Muscle of leg (tissue), 11 donors: ENCODE measurements around the gene TINAG. TPM values are rescaled to one million over a fixed set of nuclear protein-coding genes. Genes with fewer than 3 reads are reported as not detected.
A peak's percentile ranks its signal among the peaks of the same experiment; 100 is the strongest.

Source experiments
- DNase-seq: peaks from one replicate; pipeline ENCODE4 v3.0.0; 2013
- H3K27ac ChIP-seq: one replicate; pipeline ENCODE4 v1.5.1; 2013; ENCODE audit warnings: mild to moderate bottlenecking, low read length, control low read depth
- H3K27me3 ChIP-seq: one replicate; pipeline ENCODE4 v1.6.1; 2013; ENCODE audit warnings: low read length; ENCODE audit not compliant: control insufficient read depth, insufficient read depth
- H3K36me3 ChIP-seq: one replicate; pipeline ENCODE4 v1.6.1; 2013; ENCODE audit warnings: low read length; ENCODE audit not compliant: control insufficient read depth, insufficient read depth
- H3K4me1 ChIP-seq: one replicate; pipeline ENCODE4 v1.6.1; 2013; ENCODE audit warnings: low read length; ENCODE audit not compliant: control insufficient read depth, insufficient read depth
- H3K4me3 ChIP-seq: one replicate; pipeline ENCODE4 v1.5.1; 2013; ENCODE audit warnings: low read length, control low read depth
- H3K9me3 ChIP-seq: replicated peaks from 2 replicates; pipeline ENCODE4 v1.6.1; 2013; ENCODE audit warnings: low read depth, low read length; ENCODE audit not compliant: control insufficient read depth
- WGBS: methylation state at CpG from one replicate; pipeline ENCODE4 v1.1.5; 2013; ENCODE audit warnings: missing lambda C conversion rate; ENCODE audit not compliant: insufficient coverage; 5-methylcytosine and 5-hydroxymethylcytosine counted together
- polyA plus RNA-seq, 8 donors: library from polyadenylated mRNA; unstranded; fragments of 120-200 nt; gene quantifications; one replicate each; pipeline versions ENCODE4 v1.2.1 to v1.2.3, GENCODE V29; 2013; ENCODE audit warnings: inconsistent platforms in 1 of 8, low replicate concordance in 1 of 8; ENCODE audit not compliant: insufficient read length in 8 of 8, insufficient read depth in 1 of 8
- total RNA-seq: library from RNA; stranded (reverse); fragments of 120-200 nt; gene quantifications from one replicate; pipeline ENCODE4 v1.2.4, GENCODE V29; 2013

Gene TINAG
- total and polyA plus RNA-seq, 9 donors: 0.04 to 0.49 (median 0.36) TPM; not detected in 6

- Histone ChIP-seq H3K4me3 (no peak overlapping the region), H3K9me3 (no peaks in the 10 kb centered on the region), H3K36me3 (no peaks in the 10 kb centered on the region), H3K27me3 (no peaks in the 10 kb centered on the region), H3K4me1 (no peaks in the 10 kb centered on the region), H3K27ac (no peak overlapping the region)
- 100% methylated on average over 1 of the region's 3 CpGs for WGBS
- DNase-seq: no peak
Measured at GRCh38 chr6:54284161-54284860, 23.9 kb upstream of the TINAG start.

- no peaks in the 10 kb centered on the region for H3K4me1 ChIP-seq
- DNase-seq: peak; percentile 22
- H3K27me3 ChIP-seq: no peaks in the 10 kb centered on the region
- no peaks in the 10 kb centered on the region for H3K9me3 ChIP-seq
- WGBS: 89% methylated on average over 1 of the region's 3 CpGs
- no peak overlapping the region for H3K27ac ChIP-seq
- no peak overlapping the region for H3K4me3 ChIP-seq
- no peaks in the 10 kb centered on the region for H3K36me3 ChIP-seq
Measured at GRCh38 chr6:54285595-54285994, 22.6 kb upstream of the TINAG start.

GRCh38 chr6:54286141-54286540, 22.1 kb upstream of the TINAG start:
- Histone ChIP-seq H3K27ac (no peak overlapping the region), H3K4me1 (no peaks in the 10 kb centered on the region), H3K36me3 (no peaks in the 10 kb centered on the region), H3K4me3 (no peak overlapping the region), H3K9me3 (no peaks in the 10 kb centered on the region), H3K27me3 (no peaks in the 10 kb centered on the region)
- peak; percentile 18 for DNase-seq

- DNase-seq: peak; percentile 8
- Histone ChIP-seq H3K4me1 (no peaks in the 10 kb centered on the region), H3K27ac (no peak overlapping the region), H3K4me3 (no peak overlapping the region), H3K9me3 (no peaks in the 10 kb centered on the region), H3K27me3 (no peaks in the 10 kb centered on the region), H3K36me3 (no peaks in the 10 kb centered on the region)
- WGBS: 56% methylated on average over 1 of the region's 2 CpGs
Measured at GRCh38 chr6:54288474-54288873, 19.8 kb upstream of the TINAG start.

GRCh38 chr6:54289426-54289825, 18.8 kb upstream of the TINAG start:
- no peaks in the 10 kb centered on the region for H3K36me3 ChIP-seq
- H3K9me3 ChIP-seq: no peaks in the 10 kb centered on the region
- no peak overlapping the region for H3K27ac ChIP-seq
- WGBS: no CpG with 5 or more reads among the region's 4 CpGs
- H3K27me3 ChIP-seq: no peaks in the 10 kb centered on the region
- no peak overlapping the region for H3K4me3 ChIP-seq
- DNase-seq: peak; percentile 80
- H3K4me1 ChIP-seq: no peaks in the 10 kb centered on the region

- H3K27ac ChIP-seq: no peak overlapping the region
- no CpG with 5 or more reads among the region's 2 CpGs for WGBS
Measured at GRCh38 chr6:54291146-54291545, 17.1 kb upstream of the TINAG start.

GRCh38 chr6:54291738-54292137, 16.5 kb upstream of the TINAG start:
- no peaks in the 10 kb centered on the region for H3K9me3 ChIP-seq
- DNase-seq: no peak
- H3K4me1 ChIP-seq: no peaks in the 10 kb centered on the region
- WGBS: no CpG with 5 or more reads among the region's 2 CpGs
- no peak overlapping the region for H3K4me3 ChIP-seq
- H3K27ac ChIP-seq: no peak overlapping the region
- no peaks in the 10 kb centered on the region for H3K36me3 ChIP-seq
- no peaks in the 10 kb centered on the region for H3K27me3 ChIP-seq

More at GRCh38 chr6:54291146-54291545, 17.1 kb upstream of the TINAG start:
- Histone ChIP-seq H3K27me3 (no peaks in the 10 kb centered on the region), H3K9me3 (no peaks in the 10 kb centered on the region), H3K36me3 (no peaks in the 10 kb centered on the region), H3K4me1 (no peaks in the 10 kb centered on the region), H3K4me3 (no peak overlapping the region)
- peak; percentile 47 for DNase-seq

GRCh38 chr6:54294965-54295532, 13.2 kb upstream of the TINAG start:
- 93% methylated on average over 8 of the region's 8 CpGs for WGBS
- Histone ChIP-seq H3K4me3 (no peak overlapping the region), H3K4me1 (no peaks in the 10 kb centered on the region), H3K27me3 (no peaks in the 10 kb centered on the region), H3K36me3 (no peaks in the 10 kb centered on the region), H3K27ac (no peak overlapping the region), H3K9me3 (no peaks in the 10 kb centered on the region)
- DNase-seq: no peak

- H3K4me3 ChIP-seq: no peak overlapping the region
- WGBS: 40% methylated on average over 1 of the region's 2 CpGs
- no peaks in the 10 kb centered on the region for H3K9me3 ChIP-seq
- H3K27ac ChIP-seq: no peak overlapping the region
- no peaks in the 10 kb centered on the region for H3K4me1 ChIP-seq
- H3K27me3 ChIP-seq: no peaks in the 10 kb centered on the region
- no peaks in the 10 kb centered on the region for H3K36me3 ChIP-seq
- no peak for DNase-seq
Measured at GRCh38 chr6:54299542-54300269, 8.5 kb upstream of the TINAG start.

GRCh38 chr6:54301770-54302169, 6.5 kb upstream of the TINAG start:
- no peaks in the 10 kb centered on the region for H3K36me3 ChIP-seq

More at GRCh38 chr6:54301770-54302169, 6.5 kb upstream of the TINAG start:
- Histone ChIP-seq H3K27me3 (no peaks in the 10 kb centered on the region), H3K27ac (no peak overlapping the region), H3K9me3 (no peaks in the 10 kb centered on the region), H3K4me3 (no peak overlapping the region), H3K4me1 (no peaks in the 10 kb centered on the region)
- no peak for DNase-seq
